ENCODE measurements around the gene TTC23.

The TTC23 gene

DNA sequence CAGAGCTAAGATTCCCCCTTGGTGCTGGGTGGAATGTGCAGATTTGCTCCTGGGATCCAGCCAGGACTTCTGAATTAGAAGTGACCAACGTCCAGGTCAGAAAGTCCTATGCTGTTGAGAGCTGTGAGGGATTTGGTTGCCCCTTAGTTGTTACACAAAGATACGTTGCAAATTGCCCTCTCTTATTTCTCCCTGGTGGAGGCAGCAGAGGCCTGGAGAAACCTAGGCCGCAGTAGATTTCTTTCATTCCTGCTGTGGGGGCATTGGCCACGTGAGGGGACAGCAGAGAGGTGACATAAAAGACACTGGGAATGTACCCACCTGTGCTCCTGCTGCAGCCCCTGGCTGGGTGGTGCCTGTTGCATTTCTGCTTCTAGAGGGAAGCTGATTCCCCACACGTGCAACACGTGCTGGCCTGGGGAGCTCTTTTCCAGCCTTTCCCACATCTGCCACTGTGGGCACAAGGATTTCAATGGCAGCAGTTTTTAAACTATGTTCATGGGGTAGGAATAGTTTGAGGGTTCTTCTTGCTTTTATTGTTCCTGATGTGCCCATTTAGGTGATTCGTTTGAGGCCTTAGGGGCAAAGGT is 78.8 kb downstream of the TTC23 start:
- TF ChIP-seq, protein P1, sequence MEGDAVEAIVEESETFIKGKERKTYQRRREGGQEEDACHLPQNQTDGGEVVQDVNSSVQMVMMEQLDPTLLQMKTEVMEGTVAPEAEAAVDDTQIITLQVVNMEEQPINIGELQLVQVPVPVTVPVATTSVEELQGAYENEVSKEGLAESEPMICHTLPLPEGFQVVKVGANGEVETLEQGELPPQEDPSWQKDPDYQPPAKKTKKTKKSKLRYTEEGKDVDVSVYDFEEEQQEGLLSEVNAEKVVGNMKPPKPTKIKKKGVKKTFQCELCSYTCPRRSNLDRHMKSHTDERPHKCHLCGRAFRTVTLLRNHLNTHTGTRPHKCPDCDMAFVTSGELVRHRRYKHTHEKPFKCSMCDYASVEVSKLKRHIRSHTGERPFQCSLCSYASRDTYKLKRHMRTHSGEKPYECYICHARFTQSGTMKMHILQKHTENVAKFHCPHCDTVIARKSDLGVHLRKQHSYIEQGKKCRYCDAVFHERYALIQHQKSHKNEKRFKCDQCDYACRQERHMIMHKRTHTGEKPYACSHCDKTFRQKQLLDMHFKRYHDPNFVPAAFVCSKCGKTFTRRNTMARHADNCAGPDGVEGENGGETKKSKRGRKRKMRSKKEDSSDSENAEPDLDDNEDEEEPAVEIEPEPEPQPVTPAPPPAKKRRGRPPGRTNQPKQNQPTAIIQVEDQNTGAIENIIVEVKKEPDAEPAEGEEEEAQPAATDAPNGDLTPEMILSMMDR (IDR thresholded peaks at IDR 0.05; ENCODE audit: extremely low read depth, missing control alignments) = no peak
- DNase-seq (ENCODE audit: low spot score) = no peak

DNA sequence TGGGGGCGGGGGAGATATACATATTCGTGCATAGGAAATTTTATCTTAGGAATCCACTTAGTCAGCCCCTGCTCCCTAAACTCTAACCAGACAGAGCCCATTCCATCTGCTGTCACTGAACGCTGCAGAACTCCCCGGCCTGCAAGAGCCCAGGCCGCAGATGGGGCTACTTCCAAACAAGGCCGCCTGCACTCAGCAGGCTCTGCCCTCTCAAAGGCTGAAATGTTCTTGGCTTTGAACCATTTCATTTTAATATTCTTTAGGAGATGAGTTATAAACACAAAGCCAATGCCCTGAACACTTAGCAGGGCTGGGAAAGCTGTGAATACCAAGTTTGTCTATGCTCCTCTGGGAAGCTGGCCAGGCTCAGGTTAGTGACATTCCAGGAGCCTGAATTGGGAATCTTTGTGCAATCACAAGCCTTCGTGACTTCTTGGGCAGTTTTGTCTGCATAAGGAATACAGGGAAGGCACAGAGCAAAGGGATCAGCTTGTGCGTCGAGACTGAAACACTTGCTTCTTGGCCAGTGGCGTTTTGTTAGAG is 79.5 kb downstream of the TTC23 start:
- TF ChIP-seq, protein P1 (IDR thresholded peaks at IDR 0.05; ENCODE audit: extremely low read depth, missing control alignments) = no peak
- DNase-seq (ENCODE audit: low spot score) = no peak

DNA sequence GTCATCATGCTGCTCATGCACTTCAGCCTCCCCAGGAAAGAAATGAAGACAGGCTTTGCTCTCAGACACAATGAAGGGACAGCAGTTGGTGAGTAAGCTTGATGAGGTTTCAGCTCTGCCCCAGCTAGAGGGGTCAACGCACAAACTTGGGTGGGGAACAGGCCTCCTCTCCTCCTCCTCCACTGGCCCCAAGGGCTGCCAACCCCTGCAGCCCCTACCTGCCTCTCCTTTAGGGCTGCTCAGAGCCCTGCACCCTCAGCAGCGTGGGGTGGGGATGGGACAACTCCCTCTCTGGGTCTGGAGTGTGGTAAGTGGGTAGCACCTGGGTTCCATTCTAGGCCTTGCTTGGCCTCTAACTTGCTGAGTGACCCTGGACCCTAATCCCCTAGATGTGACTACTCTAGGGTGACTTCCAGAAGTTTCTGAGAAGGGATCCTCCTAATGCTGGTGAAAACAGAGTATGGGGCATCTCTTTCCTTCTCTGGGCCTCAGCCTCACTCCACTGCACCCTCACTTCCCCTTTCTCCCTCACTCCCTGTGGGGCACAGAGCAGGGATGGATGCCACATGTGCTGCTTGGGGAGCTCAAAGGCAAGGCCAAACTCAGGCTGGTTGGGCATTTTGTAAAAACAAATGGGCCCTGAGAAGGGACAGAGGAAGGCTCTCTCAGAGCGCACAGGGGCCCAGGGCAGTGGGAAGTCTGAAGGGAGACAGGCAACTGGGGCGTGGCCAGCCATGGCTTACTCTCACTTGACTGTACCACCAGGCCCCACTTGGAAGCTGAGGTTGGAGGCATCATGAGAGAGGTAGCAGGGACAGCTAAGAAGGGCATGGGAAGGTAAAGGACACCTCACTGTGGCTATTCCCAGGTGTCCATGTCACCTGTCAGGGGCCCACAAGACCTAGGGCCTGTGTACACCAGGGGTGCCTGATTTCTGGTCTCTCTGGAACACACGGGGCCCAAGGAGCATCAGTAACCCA is 80.5 kb downstream of the TTC23 start:
- TF ChIP-seq, protein P1 (IDR thresholded peaks at IDR 0.05; ENCODE audit: extremely low read depth, missing control alignments) = no peak
- no peak for DNase-seq (ENCODE audit: low spot score)

DNA sequence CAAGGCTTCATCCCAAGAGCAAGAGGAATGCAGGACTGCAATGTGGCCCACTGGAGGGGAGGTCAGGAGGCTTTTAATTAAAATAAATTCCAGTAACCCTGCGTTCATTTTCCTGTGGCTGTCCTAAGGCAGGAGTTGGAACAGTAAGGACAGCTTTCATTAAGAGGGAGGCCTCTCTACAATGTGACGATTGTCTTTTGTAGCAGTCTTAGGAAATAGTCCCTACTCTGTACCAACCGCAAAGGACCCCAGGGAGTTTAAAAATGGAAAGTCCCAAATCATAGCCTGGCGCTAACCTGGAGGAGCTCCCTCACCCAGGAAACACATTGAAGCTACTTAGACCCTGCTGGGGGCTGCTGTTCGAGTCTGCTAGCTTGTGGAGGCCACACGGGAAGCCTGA is 81.7 kb downstream of the TTC23 start:
- DNase-seq (ENCODE audit: low spot score) = peak; percentile 16
- TF ChIP-seq, protein P1 (IDR thresholded peaks at IDR 0.05; ENCODE audit: extremely low read depth, missing control alignments) = no peak

DNA sequence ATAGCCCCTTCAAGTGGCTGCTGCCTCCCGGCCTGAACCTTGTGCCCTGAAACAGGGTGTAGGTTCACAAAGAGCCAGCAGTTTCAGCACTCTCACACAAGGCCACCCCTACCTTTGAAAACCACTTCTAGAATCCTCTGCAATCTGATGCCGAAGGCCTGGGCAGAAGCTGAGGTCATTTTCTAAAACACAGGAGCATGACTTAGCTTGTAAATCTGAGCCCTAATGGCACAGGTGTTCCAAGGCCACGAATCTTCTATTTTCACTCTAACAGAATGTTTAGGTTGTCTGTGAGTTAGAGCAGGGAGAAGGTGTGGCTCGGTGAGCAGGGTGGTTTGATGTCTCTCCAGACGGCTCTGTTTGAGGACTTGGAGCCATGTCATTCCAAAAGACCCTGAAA is 82.2 kb downstream of the TTC23 start:
- no peak for DNase-seq (ENCODE audit: low spot score)
- TF ChIP-seq, protein P1 (IDR thresholded peaks at IDR 0.05; ENCODE audit: extremely low read depth, missing control alignments) = no peak

DNA sequence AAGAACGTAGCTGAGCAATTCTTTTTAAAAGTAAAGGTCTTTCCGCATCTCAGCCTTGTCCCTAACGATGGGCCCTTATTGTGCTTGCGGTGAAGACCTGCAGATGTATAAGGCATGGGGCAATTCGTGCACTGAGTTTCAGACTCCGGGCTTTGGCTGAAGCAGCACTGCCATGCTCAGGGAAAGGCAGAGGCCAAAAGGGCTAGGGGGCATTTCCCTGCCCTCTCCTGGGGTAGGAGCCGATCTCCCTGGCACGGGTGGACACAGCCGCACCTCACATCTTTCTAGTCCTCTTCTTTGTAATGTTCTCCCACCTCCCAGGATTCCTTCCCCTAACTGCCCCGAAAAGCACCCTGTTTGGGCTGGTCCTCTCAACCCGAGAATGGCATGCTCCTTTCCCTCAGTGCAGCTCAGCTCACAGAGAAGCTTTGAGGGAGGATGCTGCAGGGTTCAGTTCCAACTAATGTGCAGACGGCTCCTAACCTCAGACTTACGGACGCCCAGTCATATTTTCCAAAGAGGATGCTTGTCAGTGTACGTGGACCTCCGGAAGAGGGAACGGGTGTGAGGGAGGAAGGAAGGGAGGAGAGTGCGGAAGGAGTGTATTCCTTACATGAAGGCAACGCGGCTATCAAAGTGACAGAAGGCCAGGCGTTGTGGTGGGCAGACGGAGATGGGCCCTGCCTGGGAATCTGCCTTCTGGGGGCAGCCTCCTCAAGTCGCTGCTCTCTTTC is 83.3 kb downstream of the TTC23 start:
- TF ChIP-seq, protein P1 (IDR thresholded peaks at IDR 0.05; ENCODE audit: extremely low read depth, missing control alignments) = no peak
- DNase-seq (ENCODE audit: low spot score) = no peak

Measured in GM20000 (cell line).